GM10248 (cell line): ENCODE results near the gene SERPINA5.
"Not testable (repeated sequence)": the region's sequence is repeated elsewhere in the genome, so short reads cannot be mapped to it uniquely, and the experiment has no call there.

Experiments
- CTCF ChIA-PET: fragments of 300-600 bp; sonication (Branson Sonifier 250); formaldehyde crosslinking; extraction: SDS; loops from one replicate; lab custom pipeline; 2021; ENCODE audit warnings: antibody characterized with exemption; lab: Yijun Ruan, JAX
- POLR2A ChIA-PET: fragments of 350-650 bp; sonication (Branson Sonifier 250); formaldehyde crosslinking; extraction: SDS; loops from one replicate; lab custom pipeline; 2020; ENCODE audit warnings: antibody characterized with exemption; lab: Yijun Ruan, JAX
- DNase-seq: peaks from one replicate; pipeline ENCODE4 v3.0.0; 2012; ENCODE audit errors: extremely low spot score
- CTCF ChIP-seq: IDR thresholded peaks from 2 replicates; pipeline ENCODE4 v1.5.1; 2012; ENCODE audit warnings: mild to moderate bottlenecking, low read depth; ENCODE audit errors: extremely low read depth, missing control alignments, control extremely low read depth

SERPINA5 gene

GRCh38 chr14:94631050-94631449 lies 49.8 kb downstream of the SERPINA5 start:
- ChIA-PET POLR2A (no interaction called here), CTCF (no interaction called here)
- no peak for TF ChIP-seq CTCF
- DNase-seq = no peak

- CTCF ChIA-PET = no interaction called here
- TF ChIP-seq CTCF = no peak
- no peak for DNase-seq
- POLR2A ChIA-PET = no interaction called here
Observed at GRCh38 chr14:94631536-94632304, 50.5 kb downstream of the SERPINA5 start.

GRCh38 chr14:94632305-94632590 lies 51.0 kb downstream of the SERPINA5 start:
- no peak for TF ChIP-seq CTCF
- CTCF ChIA-PET = no interaction called here
- no peak for DNase-seq
- POLR2A ChIA-PET = no interaction called here

- ChIA-PET CTCF (interaction anchor here (1.0 kb wide), 1 partner anchor 9 kb away, joined by 3 read pairs; no protein-coding TSS in a partner anchor), POLR2A (no interaction called here)
- no peak for DNase-seq
- TF ChIP-seq CTCF = no peak
Observed at GRCh38 chr14:94633121-94633520, 51.9 kb downstream of the SERPINA5 start.

GRCh38 chr14:94635154-94635553 lies 53.9 kb downstream of the SERPINA5 start:
- no peak for TF ChIP-seq CTCF
- CTCF ChIA-PET = interaction anchor here (1.4 to 1.5 kb wide), 3 partner anchors 11 to 86 kb away, joined by 3 to 4 read pairs (median 4); no protein-coding TSS in a partner anchor
- DNase-seq = no peak
- POLR2A ChIA-PET = no interaction called here

- no peak for DNase-seq
- ChIA-PET POLR2A (no interaction called here), CTCF (no interaction called here)
- no peak for TF ChIP-seq CTCF
Observed at GRCh38 chr14:94636744-94637412, 55.7 kb downstream of the SERPINA5 start.

- POLR2A ChIA-PET, CTCF ChIA-PET, DNase-seq: not testable (repeated sequence)
Observed at GRCh38 chr14:94637814-94638213, 56.6 kb downstream of the SERPINA5 start.
